Ovary (tissue), 9 donors: ENCODE measurements around the gene IGFBPL1. TPM values are rescaled to one million over a fixed set of nuclear protein-coding genes. Genes with fewer than 3 reads are reported as not detected.

ENCODE experiments used
- DNase-seq, 5 donors: peaks; one replicate each; pipeline ENCODE4 v3.0.0-alpha.2; 2019 to 2020
- H3K27ac ChIP-seq, 2 donors: fragments of 200-600 bp; one replicate each; pipeline versions ENCODE4 v1.5.1 to v1.8.0; 2019 to 2022
- H3K27me3 ChIP-seq: fragments of 200-600 bp; one replicate; pipeline ENCODE4 v1.8.0; 2022
- H3K36me3 ChIP-seq: fragments of 200-600 bp; sonication (generic); one replicate; pipeline ENCODE4 v1.5.1; 2019
- H3K4me1 ChIP-seq: one replicate; pipeline ENCODE4 v1.8.1; 2013; ENCODE audit warnings: mild to moderate bottlenecking, moderate library complexity; ENCODE audit not compliant: insufficient read depth
- H3K4me3 ChIP-seq: fragments of 200-600 bp; sonication (generic); one replicate; pipeline ENCODE4 v1.5.1; 2017
- H3K9me3 ChIP-seq, 2 donors: fragments of 200-600 bp in 1 of 2; sonication (generic) in 1 of 2; one replicate each; pipeline versions ENCODE4 v1.5.1 to v1.8.1; 2013 to 2019; ENCODE audit warnings: mild to moderate bottlenecking in 1 of 2, moderate library complexity in 1 of 2
- CTCF ChIP-seq, 3 donors: fragments of 450-650 bp in 2 of 3; fragments of 200-600 bp in 1 of 3; IDR thresholded peaks; one replicate each; pipeline versions ENCODE4 v1.5.1 to v1.8.0; 2016 to 2022; ENCODE audit warnings: antibody characterized with exemption in 3 of 3, mild to moderate bottlenecking in 1 of 3
- EP300 ChIP-seq: sonication (generic); formaldehyde crosslinking; IDR thresholded peaks from one replicate; pipeline ENCODE4 v1.6.1; 2017; ENCODE audit warnings: antibody characterized with exemption
- POLR2A ChIP-seq: fragments of 450-650 bp; IDR thresholded peaks from one replicate; pipeline ENCODE4 v1.6.1; 2017; ENCODE audit warnings: antibody characterized with exemption, mild to moderate bottlenecking, moderate library complexity
- WGBS, 3 donors: extraction: QIAGEN DNeasy Blood & Tissue Kit in 1 of 3; methylation state at CpG; one replicate each; pipeline versions ENCODE4 v1.1.5 to v1.1.7; 2013 to 2017; 5-methylcytosine and 5-hydroxymethylcytosine counted together
- intact Hi-C, 4 donors: fragments of 100-400 bp; cut with DNase I; formaldehyde crosslinking; loops; one replicate each; pipeline versions ENCODE4 v1.11.0 to v1.15.1; 2022 to 2023
- polyA plus RNA-seq, 2 donors: library from polyadenylated mRNA; stranded (reverse); fragments of 200-250 nt in 1 of 2; fragments of 350-450 nt in 1 of 2; fragmentation: Illumina TruSeq in 1 of 2; extraction: RNeasy Lipid Tissue Mini Kit (QIAGEN cat#74804) in 1 of 2; gene quantifications; one replicate each; pipeline ENCODE4 v1.2.3, GENCODE V29; 2013 to 2014
- total RNA-seq, 7 donors: library from RNA; depleted of rRNA in 2 of 7; stranded (reverse); fragments of >200 nt in 2 of 7; fragmentation: NEBNext Ultra II Directional in 3 of 7; extraction: Animal tissue kit (Norgen Biotek cat#: 25700) in 3 of 7; gene quantifications; one replicate each; pipeline versions ENCODE4 v1.1.0 to v1.2.4, GENCODE V29; 2016 to 2023
- donor health status: DM: no; HTN: no; CAD: no; lungs with moderate emphysema.
- donor health status: DM: no; HTN: no; CAD: no.
- donor health status: Bipolar disorder and iron deficiency.
- donor health status: DM: yes; HTN: yes; CAD: no.
- donor health status: DM: no; HTN: no; CAD: no.
- donor health status: DM: yes; HTN: yes; CAD: no.

IGFBPL1 gene
- total and polyA plus RNA-seq, 9 donors: 0.28 to 0.42 (median 0.31) TPM; not detected in 6

GRCh38 chr9:38416461-38416860 lies 7.8 kb downstream of the IGFBPL1 start:
- Histone ChIP-seq H3K9me3 (no peaks in the 10 kb centered on the region), H3K27ac (no peak overlapping the region), H3K36me3 (no peaks in the 10 kb centered on the region), H3K4me3 (no peak overlapping the region), H3K4me1 (no peaks in the 10 kb centered on the region), H3K27me3 (no peaks in the 10 kb centered on the region)
- no peak for TF ChIP-seq EP300
- no peak for TF ChIP-seq CTCF (IDR thresholded peaks at IDR 0.05)
- no peak for TF ChIP-seq POLR2A
- intact Hi-C loops: loop anchor here in 2 of 4 donors (10.0 kb wide), 2 partner anchors 52 to 322 kb away; no protein-coding TSS in a partner anchor
- WGBS, 3 donors: 68 to 71% (median 69%) methylated on average over 4 of the region's 4 CpGs
- no peak for DNase-seq

- DNase-seq: no peak
- Histone ChIP-seq H3K4me1 (no peaks in the 10 kb centered on the region), H3K36me3 (no peaks in the 10 kb centered on the region), H3K27ac (no peak overlapping the region), H3K4me3 (no peak overlapping the region), H3K9me3 (no peaks in the 10 kb centered on the region), H3K27me3 (no peaks in the 10 kb centered on the region)
- no peak for TF ChIP-seq POLR2A
- no peak for TF ChIP-seq CTCF (IDR thresholded peaks at IDR 0.05)
- no peak for TF ChIP-seq EP300
- intact Hi-C loops: loop anchor here in 2 of 4 donors (10.0 kb wide), 2 partner anchors 51 to 321 kb away; no protein-coding TSS in a partner anchor
- WGBS, 3 donors: 82 to 86% (median 86%) methylated on average over 8 of the region's 8 CpGs
Measured at GRCh38 chr9:38415856-38416255, 8.4 kb downstream of the IGFBPL1 start.

GRCh38 chr9:38414040-38414723 lies 10.1 kb downstream of the IGFBPL1 start:
- Histone ChIP-seq H3K27ac (no peak overlapping the region), H3K4me3 (no peak overlapping the region), H3K36me3 (no peaks in the 10 kb centered on the region), H3K9me3 (no peaks in the 10 kb centered on the region), H3K4me1 (no peaks in the 10 kb centered on the region), H3K27me3 (no peaks in the 10 kb centered on the region)
- no peak for DNase-seq
- no peak for TF ChIP-seq POLR2A
- no peak for TF ChIP-seq EP300
- no peak for TF ChIP-seq CTCF (IDR thresholded peaks at IDR 0.05)
- intact Hi-C loops: loop anchor here in 2 of 4 donors (10.0 kb wide), 2 partner anchors 49 to 319 kb away; no protein-coding TSS in a partner anchor
- WGBS, 3 donors: 15 to 39% (median 32%) methylated on average over 24 of the region's 24 CpGs

- H3K4me3 ChIP-seq: no peak overlapping the region
- H3K27ac ChIP-seq: no peak overlapping the region
- no peak for TF ChIP-seq POLR2A
- no peak for TF ChIP-seq CTCF (IDR thresholded peaks at IDR 0.05)
- no peak for TF ChIP-seq EP300
- H3K4me1 ChIP-seq: no peaks in the 10 kb centered on the region
- WGBS, 3 donors: 76 to 84% (median 76%) methylated on average over 7 of the region's 7 CpGs
- no peaks in the 10 kb centered on the region for H3K27me3 ChIP-seq
- H3K9me3 ChIP-seq: no peaks in the 10 kb centered on the region
- DNase-seq: no peak
- intact Hi-C loops: loop anchor here in 2 of 4 donors (10.0 kb wide), 2 partner anchors 48 to 318 kb away; no protein-coding TSS in a partner anchor
- no peaks in the 10 kb centered on the region for H3K36me3 ChIP-seq
Measured at GRCh38 chr9:38413283-38413682, 11.0 kb downstream of the IGFBPL1 start.
